HUDEP-2 (cell line): ENCODE data around the gene PRKAG2.

Source experiments
- DNase-seq, 76 experiments: peaks; one replicate each; lab custom pipeline; 2025; ENCODE audit not compliant: unreplicated experiment in 76 of 76; lab: John Stamatoyannopoulos, UW

The PRKAG2 gene

DNA sequence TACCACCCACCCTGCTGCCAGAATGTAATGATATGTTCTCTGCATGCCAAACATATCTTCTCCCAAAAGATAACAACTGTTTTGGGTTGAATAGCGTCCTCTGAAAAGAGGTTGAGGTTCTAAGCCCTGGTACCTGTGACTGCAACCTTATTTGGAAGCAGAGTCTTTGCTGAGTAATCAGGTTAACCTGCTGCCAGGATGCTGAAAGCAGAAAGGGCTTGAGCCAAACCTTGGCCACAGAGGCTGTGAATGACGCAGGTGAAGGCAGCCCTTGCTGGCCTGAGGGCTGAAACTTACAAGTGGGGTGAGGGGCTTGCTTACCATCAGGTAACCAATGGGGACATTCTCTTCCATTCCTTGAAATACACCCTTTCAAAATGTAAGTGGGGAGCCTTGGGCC is 205.4 kb downstream of the PRKAG2 start:
- no peak for DNase-seq

DNA sequence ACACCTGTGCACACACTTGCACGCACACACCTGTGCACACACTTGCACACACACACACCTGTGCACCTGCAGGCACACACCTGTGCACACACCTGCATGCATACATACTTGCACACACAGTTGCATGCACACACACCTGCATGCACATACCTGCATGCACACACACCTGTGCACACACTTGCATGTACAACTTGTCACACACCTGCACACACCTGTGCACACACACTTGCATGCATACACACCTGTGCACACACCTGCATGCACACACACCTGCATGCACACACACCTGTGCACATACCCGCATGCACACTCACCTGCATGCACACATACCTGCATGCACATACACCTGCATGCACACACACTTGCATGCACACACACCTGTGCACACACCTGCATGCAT is 207.2 kb downstream of the PRKAG2 start:
- no peak for DNase-seq

DNA sequence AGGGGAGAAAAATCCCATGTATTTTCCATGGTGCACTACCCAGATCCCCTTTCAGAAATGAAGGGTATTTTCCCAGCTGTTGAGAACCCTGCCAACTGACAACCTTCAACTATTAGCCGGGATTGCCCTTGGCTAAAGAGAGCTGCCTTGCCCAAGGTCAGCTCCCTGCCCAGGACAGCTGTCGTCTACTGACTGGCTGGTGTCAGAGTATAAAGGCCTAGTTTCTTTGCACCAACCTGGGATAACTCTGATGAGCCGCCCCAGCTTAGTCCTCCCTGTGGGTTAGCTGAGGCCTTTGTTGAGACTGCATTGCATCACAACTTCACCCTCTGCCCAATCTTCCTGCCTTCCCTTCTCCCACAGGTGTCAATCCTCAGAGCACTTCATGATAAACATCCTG is 210.0 kb downstream of the PRKAG2 start:
- DNase-seq: no peak

DNA sequence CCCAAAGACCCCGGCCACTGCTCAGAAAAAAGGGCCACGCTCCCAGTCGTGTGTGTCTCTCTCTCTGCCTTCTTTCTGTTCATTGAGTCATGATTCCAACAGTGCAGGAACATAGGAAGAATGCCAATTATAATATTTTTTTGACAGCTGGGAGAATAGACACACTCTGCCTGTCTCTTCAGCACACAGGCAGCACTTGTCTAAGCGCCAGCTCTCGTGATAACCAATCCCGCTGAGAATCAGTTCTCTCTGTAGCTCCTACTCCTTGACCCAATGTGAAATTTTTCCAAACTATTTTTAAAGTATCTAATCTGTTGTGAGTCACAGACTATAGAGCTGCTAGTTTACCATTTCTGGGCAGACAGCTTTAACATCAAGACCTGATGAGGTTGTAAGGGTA is 211.5 kb downstream of the PRKAG2 start:
- DNase-seq: no peak

DNA sequence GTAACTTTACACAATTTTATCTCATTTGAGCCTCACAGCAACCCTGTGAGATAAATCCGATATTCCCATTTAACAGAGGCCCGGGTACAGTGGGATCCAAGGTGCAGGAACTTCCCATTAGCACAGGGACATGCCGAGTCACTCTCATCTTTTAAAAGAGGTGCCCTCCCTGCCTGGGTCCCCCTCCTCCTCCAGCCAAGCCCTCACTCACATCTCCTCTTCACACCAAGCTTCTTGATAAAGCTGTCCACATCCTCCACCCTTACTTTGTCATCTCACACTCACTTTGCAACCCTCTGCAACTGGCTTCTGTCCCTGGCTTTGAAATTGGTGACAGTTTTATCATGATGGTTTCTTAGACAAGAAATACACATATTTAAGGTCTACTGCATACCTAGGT is 212.6 kb downstream of the PRKAG2 start:
- DNase-seq: no peak

DNA sequence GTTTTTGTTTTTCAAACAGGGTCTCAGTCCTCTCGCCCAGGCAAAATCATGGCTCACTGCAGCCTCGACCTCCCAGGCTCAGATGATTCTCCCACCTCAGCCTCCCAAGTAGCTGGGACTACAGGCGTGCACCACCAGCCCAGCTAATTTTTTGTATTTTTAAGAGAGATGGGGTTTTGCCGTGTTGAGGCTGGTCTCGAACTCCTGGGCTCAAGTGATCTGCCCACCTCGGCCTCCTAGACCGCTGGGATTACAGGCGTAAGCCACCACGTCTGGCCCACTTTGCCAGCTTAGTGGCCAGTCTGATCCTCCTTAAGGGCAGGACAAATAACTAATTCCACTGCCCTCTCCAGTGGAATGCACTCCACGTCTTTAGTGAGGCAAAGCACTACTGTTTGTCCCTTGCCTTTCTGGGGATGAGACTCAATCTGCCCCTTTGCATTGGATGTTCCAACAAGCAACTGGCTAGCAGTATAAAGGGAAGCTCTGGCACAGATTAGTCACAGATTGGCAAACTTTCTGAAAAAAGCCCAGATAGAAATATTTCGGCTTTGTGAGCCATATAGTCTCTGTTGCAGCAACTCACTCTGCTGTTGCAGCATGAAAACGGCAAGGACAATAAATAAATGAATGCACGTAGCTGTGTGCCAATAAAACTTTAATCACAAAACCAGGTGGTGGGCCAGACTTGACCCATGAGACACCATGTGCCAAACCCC is 213.4 kb downstream of the PRKAG2 start:
- DNase-seq: no peak

DNA sequence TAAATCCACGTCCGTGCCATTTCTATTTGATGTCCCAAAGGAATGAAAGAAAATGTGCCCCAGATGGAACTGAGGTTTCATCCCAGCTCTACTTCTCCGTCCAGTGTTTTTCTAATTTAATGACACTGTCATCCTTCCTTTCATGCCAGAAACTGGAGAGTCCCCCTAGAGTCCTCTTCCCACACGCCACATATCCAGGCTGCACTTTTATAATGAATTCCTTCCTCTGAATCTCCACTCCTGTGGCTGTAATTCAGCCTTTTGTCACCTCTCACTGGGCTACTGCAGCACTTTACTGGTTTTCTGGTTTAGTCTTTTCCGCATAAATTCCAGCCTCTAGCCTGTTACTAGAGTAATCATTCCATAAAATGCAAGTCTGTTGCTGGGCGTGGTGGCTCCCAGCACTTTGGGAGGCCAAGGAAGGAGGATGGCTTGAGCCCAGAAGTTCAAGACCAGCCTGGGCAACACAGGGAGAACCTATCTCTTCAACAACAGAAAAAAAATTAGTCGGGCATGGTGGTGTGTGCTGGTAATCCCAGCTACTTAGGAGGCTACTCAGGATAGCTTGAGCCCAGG is 214.6 kb downstream of the PRKAG2 start:
- DNase-seq: no peak

DNA sequence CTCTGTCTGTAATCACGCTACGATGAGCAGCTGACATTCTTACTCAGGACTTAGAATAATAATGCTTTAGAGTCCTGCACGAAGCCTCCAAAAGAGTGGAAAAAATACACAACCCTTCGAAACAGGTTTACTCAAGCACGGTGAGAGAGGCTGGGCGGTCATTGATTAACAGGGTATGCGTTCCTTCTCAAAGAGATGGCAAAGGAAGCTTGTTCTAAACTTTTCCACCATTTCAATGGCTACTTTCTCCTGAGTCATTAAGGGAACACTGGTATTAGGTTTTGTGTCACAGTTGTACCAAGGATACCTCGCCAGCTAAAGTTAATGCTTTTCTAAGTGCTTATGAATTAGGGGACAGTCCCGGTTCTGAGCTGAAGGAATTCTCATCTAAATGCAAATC is 215.3 kb downstream of the PRKAG2 start:
- DNase-seq: no peak

DNA sequence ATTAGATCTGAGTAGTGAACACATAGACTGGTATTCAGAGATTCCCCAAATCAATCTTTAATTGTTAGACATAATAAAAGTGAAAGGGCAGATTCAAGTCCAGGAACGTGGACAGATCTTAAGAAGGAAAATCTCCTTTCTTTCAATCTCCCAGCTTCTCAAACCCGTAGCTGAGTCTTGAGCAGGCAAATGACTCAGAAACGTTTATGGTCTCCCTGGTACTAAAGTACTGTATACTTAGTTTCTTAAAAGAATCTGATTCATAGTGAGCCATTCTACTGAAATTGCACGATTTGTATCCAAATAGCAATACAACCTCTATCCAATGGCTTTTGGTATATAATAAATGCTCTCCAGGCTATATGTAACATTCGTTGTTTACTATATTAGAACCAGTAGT is 216.8 kb downstream of the PRKAG2 start:
- DNase-seq: no peak

DNA sequence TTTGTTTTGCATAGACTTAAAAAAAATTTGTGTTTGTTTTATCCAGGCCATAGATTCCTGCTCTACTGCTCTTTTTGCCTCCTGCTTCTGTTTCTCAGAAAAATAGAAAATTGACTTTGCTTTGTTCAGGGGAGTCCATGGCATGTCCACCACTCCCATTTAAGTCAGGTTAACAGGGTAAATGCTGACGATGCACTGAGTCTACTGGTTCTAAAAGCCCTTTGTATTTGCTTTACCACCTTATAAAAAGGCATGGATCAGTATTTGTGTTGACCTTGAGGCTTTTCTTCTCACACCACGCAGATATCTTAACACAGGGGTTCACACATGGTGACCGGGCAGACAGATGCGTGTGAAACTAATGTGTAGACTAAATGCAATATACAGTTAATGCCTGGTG is 217.7 kb downstream of the PRKAG2 start:
- DNase-seq: no peak

DNA sequence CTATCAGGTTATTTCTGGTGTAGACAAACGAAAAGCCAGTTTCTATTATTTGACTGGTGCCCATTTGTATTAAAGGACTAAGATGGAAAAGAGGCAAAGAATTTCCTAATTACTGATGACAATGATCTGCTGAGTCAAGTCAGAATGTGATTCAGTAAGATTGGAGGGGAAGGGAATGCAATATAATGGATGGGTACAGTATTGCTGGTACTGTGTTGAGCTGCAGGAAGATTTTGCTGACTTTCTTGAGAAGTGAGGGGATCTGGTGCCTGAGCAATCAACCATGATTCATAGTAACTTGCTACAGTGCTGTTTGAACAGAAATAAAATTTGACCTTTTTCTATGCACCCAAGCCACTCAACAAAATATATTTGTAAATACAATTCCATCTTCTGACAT is 218.1 kb downstream of the PRKAG2 start:
- no peak for DNase-seq

DNA sequence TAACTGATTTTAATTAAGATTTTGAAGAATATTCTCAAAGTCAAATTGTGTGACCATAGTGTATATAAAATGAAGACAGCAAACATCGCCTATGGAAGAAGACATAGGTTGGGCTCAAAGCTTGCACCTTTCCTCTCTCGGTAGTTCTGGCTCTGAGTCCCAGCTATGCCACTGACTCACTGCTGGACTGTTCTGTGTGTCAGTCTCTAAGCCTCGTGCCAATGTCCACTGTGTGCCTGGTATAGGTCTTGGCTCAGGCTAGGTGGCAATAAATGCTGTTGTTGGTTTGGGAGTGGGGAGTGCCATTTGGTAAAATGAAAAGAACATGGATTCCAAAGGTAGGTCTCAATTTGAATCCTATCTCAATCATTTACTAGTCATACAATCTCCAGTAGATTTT is 219.7 kb downstream of the PRKAG2 start:
- no peak for DNase-seq

DNA sequence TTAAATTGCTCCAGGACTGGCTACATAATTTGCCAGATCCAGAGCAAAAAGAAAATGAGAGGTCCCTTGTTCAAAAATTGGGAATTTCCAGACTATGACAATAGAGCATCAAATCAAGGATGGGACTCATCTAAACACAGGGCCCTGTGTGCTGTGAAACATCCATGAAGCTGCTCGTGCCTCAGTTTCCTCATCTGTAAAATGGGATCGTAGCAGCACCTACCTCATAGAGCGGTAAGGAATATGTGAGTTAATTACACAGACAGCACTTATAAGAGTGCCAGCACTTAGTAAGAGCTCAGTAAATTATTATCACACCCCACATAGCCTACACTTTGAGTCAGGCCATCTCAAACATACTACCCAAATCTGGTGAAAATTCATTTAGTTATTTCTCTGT is 221.4 kb downstream of the PRKAG2 start:
- no peak for DNase-seq

DNA sequence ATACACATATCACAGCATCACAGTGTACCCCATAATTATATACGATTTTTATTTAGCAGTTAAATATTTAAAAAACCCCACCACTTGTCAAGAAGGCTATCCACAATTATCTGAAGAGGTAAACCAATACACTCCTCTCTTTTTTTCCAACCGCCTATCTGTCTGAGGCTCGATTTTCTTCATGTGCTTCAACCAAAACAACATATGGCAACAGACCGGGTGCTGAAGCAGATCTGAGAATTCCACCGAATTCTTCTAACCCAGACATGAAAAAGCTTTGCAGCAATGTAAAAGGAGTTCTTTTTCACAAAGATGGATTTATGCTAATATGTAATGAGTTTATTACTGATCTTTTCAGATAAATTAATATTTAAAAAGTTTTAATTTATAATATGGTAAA is 224.8 kb downstream of the PRKAG2 start:
- DNase-seq: no peak

DNA sequence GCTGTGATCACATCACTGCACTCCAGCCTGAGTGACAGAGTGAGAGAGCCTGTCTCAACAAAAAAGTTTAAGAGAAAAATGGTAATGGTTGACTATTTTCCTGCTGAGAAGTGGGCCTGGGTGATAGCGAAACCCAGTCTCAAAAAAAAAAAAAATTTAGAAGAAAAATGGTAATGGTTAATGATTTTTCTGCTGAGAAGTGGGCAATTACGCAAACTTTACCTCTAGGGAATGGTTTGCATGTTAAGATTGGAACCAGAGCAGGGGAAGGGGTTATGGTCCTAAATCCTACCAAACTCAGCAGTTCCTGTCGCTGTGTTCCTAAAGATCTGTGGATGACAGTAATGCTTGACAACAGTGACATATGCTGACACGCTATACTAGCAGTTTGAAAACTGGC is 226.8 kb downstream of the PRKAG2 start:
- DNase-seq: no peak

DNA sequence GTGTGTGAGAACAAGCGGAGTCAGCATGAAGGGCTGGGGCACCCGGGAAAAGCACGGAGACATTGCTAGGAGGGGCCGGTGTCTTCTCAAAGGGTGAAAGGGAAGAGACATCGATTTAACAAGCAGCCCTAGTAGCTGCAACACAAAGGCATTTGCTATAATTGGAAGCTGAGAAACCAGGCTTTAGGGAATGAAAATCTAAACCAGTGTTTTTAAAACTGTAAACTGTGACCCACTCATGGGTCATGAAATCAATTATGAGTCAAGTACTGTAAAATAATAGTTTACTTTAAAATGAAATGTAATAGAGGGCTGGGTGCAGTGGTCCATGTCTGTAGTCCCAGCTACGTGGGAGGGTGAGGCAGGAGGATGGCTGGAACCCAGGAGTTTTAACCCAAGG is 228.5 kb downstream of the PRKAG2 start:
- no peak for DNase-seq

DNA sequence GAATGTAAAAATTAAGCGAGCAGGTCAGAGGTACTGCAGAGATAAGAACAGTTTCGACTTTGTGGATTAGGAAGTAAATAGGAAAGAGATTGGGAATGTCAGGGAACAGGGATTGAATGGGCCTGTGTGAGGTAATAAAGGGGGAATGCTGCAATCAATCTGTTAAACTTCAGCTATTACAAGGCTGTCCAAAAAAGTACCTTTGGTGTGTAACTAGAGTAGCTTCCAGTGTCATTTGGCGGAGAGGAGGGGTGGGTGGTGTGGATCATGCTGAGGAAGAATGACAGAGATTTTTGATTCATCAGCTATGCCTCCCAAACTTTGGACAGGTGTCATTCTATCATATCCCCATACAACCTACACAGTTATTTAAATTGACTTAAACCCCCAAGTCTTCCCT is 229.0 kb downstream of the PRKAG2 start:
- no peak for DNase-seq

DNA sequence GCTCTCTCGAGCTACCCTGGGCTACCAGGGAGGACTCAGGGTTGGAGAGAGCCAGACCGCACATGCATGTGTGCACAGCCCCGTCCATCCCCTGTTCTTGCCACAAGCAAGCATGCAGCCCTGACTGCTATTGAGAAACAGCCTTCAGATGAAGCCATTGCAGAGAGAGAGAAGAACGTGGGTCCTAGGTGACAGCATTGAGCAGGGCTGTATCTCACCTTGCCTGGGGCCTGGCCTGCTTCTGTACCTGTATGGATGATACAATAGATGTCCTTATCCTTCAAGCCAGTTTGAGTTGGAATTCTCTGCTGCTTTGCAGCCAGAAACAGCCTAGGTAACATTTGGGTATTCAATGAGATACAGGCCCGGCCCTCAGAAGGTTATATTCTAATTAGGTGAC is 229.9 kb downstream of the PRKAG2 start:
- no peak for DNase-seq

DNA sequence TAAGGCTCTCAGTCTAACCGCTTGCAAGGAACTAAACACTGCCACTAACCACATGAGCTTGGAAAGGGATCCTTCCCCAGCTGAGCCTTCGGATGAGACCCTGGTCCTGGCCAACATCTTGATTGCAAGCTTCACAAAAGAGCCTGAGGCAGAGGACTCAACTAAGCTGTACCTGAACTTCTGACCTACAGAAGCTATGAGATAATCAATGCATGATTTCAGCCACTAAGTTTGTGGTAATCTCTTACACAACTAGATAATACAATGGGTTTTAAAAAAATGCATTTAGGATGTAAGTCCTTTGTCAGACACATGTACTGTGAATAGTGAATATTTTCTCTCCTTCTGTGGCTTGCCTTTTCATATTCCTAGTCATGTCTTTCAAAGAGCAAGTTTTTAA is 231.6 kb downstream of the PRKAG2 start:
- no peak for DNase-seq

DNA sequence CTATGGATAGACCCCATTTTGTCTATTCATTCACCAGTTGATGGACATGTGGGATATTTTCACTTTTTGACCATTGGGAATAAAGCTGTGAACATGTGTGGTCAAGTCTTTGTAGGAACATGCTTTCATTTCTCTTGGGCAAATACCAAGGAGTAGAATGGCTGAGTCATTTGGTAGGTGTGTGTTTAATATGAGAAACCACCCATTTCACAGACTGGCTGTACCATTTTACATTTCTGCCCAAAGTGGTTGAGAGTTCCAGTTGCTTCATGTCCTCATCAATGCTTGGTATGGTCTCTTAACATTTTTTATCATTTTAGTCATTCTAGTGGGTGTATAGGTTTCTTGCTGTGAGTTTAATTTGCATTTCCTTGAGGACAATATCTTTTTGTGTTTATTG is 232.4 kb downstream of the PRKAG2 start:
- DNase-seq: no peak

DNA sequence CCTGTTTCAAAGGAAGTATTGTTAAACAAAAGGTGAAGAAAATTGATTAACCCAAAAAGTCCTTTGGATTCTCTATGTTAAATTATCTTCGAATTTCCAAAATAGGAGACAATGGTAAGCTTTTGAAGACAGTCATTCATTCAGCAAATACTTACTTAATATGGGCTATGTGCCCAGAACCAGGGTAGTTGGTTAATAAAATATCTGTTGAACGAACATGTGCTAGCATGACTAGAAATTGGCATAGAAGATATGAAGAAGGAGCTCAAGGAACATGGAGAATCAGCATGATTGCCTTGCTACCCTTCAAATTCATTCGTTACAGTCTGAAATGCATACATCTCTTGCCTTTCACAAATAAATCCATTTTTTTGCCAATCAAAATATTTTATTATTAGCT is 234.2 kb downstream of the PRKAG2 start:
- DNase-seq: no peak

DNA sequence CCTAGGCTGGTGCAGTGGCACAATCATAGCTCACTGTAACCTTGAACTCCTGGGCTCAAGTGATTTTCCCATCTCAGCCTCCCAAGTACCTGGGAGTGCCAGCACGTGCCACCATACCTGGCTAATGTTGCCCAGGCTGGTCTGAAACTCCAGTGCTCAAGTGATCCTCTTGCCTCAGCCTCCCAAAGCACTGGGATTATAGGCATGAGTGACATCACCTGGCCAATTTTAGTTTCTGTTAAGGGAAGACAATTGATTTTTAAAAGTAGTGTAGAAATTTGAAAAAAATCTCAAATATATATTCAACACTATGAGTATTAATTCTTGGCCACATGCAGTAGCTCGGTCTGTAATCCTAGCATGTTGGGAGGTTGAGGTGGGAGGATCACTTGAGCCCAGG is 235.3 kb downstream of the PRKAG2 start:
- DNase-seq: no peak

DNA sequence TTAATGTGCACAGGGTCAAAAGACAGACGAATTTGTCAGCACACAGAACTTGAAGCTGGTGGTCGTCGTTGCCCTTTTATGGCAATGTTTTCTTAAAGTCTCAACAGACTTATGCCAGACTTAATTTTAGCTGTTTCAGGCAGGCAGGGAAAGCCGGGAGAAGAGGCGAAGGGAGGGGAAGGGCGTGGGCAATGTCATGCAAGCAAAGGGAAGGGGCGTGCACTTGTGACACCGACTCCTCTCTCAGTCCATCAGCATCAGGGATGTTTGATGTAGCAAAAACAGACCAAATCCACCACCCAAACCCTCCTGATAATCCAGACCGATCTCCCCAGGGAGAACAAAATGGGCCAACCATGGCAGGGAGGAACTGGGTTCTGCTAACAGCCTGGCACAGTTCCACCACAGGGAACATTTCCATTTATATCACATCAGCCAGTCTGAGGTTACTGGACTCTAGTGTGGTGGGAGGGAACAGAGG is 239.1 kb downstream of the PRKAG2 start:
- DNase-seq: no peak
